Measurements from ENCODE around the gene MAP4K2. TPM values are rescaled to one million over a fixed set of nuclear protein-coding genes. Genes with fewer than 3 reads are reported as not detected.

The MAP4K2 gene
- total and polyA plus RNA-seq, 2 of the 4 experiments (the other 2 are of a cell fraction) = 11.7 to 16.6 TPM

- Histone ChIP-seq H2BK5ac (ENCODE audit: low read depth, low read length, poor library complexity, severe bottlenecking) (no peak overlapping the region), H3K9me1 (ENCODE audit: insufficient read depth, low read length) (no peaks in the 10 kb centered on the region), H3K9ac (ENCODE audit: low read depth, low read length) (no peak overlapping the region), H4K8ac (ENCODE audit: low read depth in 2 of 2, low read length in 2 of 2) (no peak overlapping the region), H3K4me2 (ENCODE audit: low read depth, low read length) (no peak overlapping the region), H3K4ac (ENCODE audit: low read depth, low read length) (no peak overlapping the region), H2AFZ (replicated peaks; ENCODE audit: low read length, poor library complexity) (no peak overlapping the region), H4K91ac (ENCODE audit: insufficient read depth, low read depth, low read length) (no peak overlapping the region), H3K79me1 (ENCODE audit: low read depth in 1 of 2, low read length in 2 of 2) (no peaks in the 10 kb centered on the region), H2BK120ac (ENCODE audit: low read depth, low read length) (no peak overlapping the region), H3K18ac (ENCODE audit: low read depth, low read length) (no peak overlapping the region), H2BK20ac (ENCODE audit: low read depth, low read length) (no peak overlapping the region), H4K20me1 (ENCODE audit: insufficient read depth, low read length) (no peaks in the 10 kb centered on the region), H2BK15ac (ENCODE audit: low read depth, low read length) (no peak overlapping the region), H3K27me3 (ENCODE audit: control insufficient read depth, insufficient read depth, low read length) (peaks cover 38% of the 10 kb centered on the region), H3K36me3 (ENCODE audit: control insufficient read depth, insufficient read depth, low read length) (no peaks in the 10 kb centered on the region), H3K23ac (ENCODE audit: low read depth, low read length) (no peak overlapping the region), H4K5ac (ENCODE audit: low read depth, low read length) (no peak overlapping the region), H3K4me3 (ENCODE audit: insufficient read depth, low read depth, low read length) (no peak overlapping the region), H3K4me1 (ENCODE audit: control insufficient read depth, insufficient read depth, low read length) (no peaks in the 10 kb centered on the region), H2AK5ac (ENCODE audit: low read depth, low read length) (no peak overlapping the region), H2AK9ac (replicated peaks; ENCODE audit: low read depth, low read length, poor library complexity) (no peak overlapping the region), H3K56ac (ENCODE audit: extremely low read depth, insufficient read depth, low read length) (no peak overlapping the region), H3K9me3 (ENCODE audit: control insufficient read depth, insufficient read depth, low read length) (no peaks in the 10 kb centered on the region), H3K27ac (ENCODE audit: insufficient read depth, low read length) (no peak overlapping the region), H3K14ac (replicated peaks; ENCODE audit: low read depth, low read length) (no peak overlapping the region)
- in situ Hi-C loops (cut with MboI; ENCODE audit: low sequenced_read_pairs) = no loop called here
- dilution Hi-C loops (cut with HindIII; ENCODE audit: low sequenced_read_pairs, unreplicated experiment) = no loop called here
- ATAC-seq (ENCODE audit: low read depth) (no peak), DNase-seq (no peak)
- intact Hi-C loops (cut with micrococcal nuclease) = no loop called here
- TF ChIP-seq CHD1 (IDR thresholded peaks at IDR 0.05; ENCODE audit: low read depth, low read length) = no peak
- WGBS, 2 experiments (ENCODE audit: extremely low coverage in 2 of 2, insufficient read length in 1 of 2) = 81% methylated on average over 17 of the region's 22 CpGs; no CpG with 5 or more reads in 1 of the 2 experiments
- BruUV-seq (replicated peaks) = no TSS peak
- POLR2A ChIA-PET (ENCODE audit: unreplicated experiment) = no interaction called here
- CTCF ChIA-PET = no interaction called here
Measured at GRCh38 chr11:64827451-64827839, 24.4 kb upstream of the MAP4K2 start.

Data from IMR-90 (cell line).